B cell (primary cell): ENCODE data around the gene EHBP1L1.

Experiments
- EZH2 ChIP-seq: IDR thresholded peaks from 2 replicates; pipeline ENCODE4 v1.6.1; 2012; ENCODE audit warnings: borderline replicate concordance, low read depth, mild to moderate bottlenecking, moderate library complexity, low read length; ENCODE audit not compliant: insufficient read depth, poor library complexity, severe bottlenecking
- TF ChIP-seq, protein P1 (sequence below): fragments of 200-600 bp; IDR thresholded peaks from one replicate; pipeline ENCODE4 v1.8.0; 2022; ENCODE audit warnings: antibody characterized with exemption, mild to moderate bottlenecking

DNA sequence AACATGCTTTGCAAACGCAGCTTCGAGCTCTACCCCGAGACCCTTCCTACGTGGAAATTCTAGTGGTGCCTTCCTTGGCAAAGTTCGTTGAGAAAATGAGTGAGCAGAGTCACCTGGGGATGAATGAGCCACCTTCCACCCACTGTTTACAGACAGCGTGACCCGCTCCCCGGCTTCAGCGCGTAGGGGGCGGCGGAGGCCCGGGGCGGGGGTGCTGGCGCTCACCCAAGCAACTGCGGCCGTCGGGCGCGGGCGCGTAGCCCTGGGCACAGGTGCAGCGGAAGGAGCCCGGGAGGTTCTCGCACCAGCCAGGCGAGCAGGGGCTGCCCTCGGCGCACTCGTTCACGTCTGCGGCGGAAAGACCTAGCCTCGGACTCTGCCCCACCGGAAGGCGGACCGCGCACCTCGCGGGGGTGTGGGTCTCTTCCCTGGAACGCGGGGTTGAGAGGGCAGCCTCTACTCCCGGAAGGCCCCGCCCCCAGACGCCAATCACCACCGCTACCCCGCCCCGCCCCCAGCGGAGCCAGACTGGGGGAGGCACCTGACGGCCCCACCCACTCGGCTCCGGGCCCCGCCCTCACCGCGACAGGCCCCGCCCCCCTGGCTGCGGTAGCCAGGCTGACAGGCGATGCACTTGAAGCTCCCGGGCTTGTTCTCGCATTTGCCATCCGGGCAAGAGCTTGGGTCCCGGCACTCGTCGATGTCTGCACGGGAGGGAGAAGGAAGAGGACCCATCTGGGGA lies 29.5 kb upstream of the EHBP1L1 start:
- TF ChIP-seq, protein P1, sequence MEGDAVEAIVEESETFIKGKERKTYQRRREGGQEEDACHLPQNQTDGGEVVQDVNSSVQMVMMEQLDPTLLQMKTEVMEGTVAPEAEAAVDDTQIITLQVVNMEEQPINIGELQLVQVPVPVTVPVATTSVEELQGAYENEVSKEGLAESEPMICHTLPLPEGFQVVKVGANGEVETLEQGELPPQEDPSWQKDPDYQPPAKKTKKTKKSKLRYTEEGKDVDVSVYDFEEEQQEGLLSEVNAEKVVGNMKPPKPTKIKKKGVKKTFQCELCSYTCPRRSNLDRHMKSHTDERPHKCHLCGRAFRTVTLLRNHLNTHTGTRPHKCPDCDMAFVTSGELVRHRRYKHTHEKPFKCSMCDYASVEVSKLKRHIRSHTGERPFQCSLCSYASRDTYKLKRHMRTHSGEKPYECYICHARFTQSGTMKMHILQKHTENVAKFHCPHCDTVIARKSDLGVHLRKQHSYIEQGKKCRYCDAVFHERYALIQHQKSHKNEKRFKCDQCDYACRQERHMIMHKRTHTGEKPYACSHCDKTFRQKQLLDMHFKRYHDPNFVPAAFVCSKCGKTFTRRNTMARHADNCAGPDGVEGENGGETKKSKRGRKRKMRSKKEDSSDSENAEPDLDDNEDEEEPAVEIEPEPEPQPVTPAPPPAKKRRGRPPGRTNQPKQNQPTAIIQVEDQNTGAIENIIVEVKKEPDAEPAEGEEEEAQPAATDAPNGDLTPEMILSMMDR = no peak
- TF ChIP-seq EZH2 = no peak
